DND-41 (cell line): ENCODE measurements around the gene MTARC1.

Experiments used
- ATAC-seq: fragments of 200-7000 bp; cut with Tn5 transposase; 3 replicates; pipeline ENCODE4 v1.9.1; 2021; ENCODE audit warnings: low read depth; ENCODE audit not compliant: insufficient read depth
- DNase-seq: peaks from one replicate; pipeline ENCODE4 v3.0.0-alpha.2; 2020
- H2AFZ ChIP-seq: 2 replicates; pipeline ENCODE4 v1.6.0; 2012; ENCODE audit warnings: low read depth, low read length
- H3K27ac ChIP-seq: 2 replicates; pipeline ENCODE4 v1.5.1; 2012; ENCODE audit warnings: low read length, inconsistent platforms
- H3K27me3 ChIP-seq: fragments of 200-600 bp; sonication (generic); 2 replicates; pipeline ENCODE4 v1.6.0; 2012; ENCODE audit warnings: low read length, mild to moderate bottlenecking, inconsistent platforms; ENCODE audit not compliant: insufficient read depth, poor library complexity
- H3K36me3 ChIP-seq: 2 replicates; pipeline ENCODE4 v1.5.1; 2012; ENCODE audit warnings: low read length, inconsistent platforms; ENCODE audit not compliant: insufficient read depth
- H3K4me1 ChIP-seq: 2 replicates; pipeline ENCODE4 v1.5.1; 2012; ENCODE audit warnings: mild to moderate bottlenecking, low read length; ENCODE audit not compliant: insufficient read depth
- H3K4me2 ChIP-seq: 2 replicates; pipeline ENCODE4 v1.6.0; 2012; ENCODE audit warnings: mild to moderate bottlenecking, moderate library complexity, low read length, inconsistent platforms; ENCODE audit not compliant: insufficient read depth
- H3K4me3 ChIP-seq, 2 experiments: fragments of 200-600 bp in 1 of 2; shearing (Covaris generic) in 1 of 2; 2 replicates each; pipeline ENCODE4 v1.5.1; 2012 to 2016; ENCODE audit warnings: inconsistent platforms in 2 of 2, low read length in 2 of 2, mild to moderate bottlenecking in 2 of 2, low read depth in 1 of 2, moderate library complexity in 1 of 2
- H3K79me2 ChIP-seq: 2 replicates; pipeline ENCODE4 v1.6.0; 2012; ENCODE audit warnings: low read length, inconsistent platforms; ENCODE audit not compliant: insufficient read depth
- H3K9ac ChIP-seq: 2 replicates; pipeline ENCODE4 v1.6.0; 2012; ENCODE audit warnings: low read depth, mild to moderate bottlenecking, inconsistent platforms, low read length, moderate library complexity
- H3K9me3 ChIP-seq: 2 replicates; pipeline ENCODE4 v1.5.1; 2012; ENCODE audit warnings: low read length, moderate library complexity, mild to moderate bottlenecking, inconsistent platforms; ENCODE audit not compliant: insufficient read depth, severe bottlenecking
- H4K20me1 ChIP-seq: 2 replicates; pipeline ENCODE4 v1.6.0; 2012; ENCODE audit warnings: low read length; ENCODE audit not compliant: insufficient read depth
- EZH2 ChIP-seq: IDR thresholded peaks from 3 replicates; pipeline ENCODE4 v1.6.1; 2012; ENCODE audit warnings: borderline replicate concordance, low read depth, mild to moderate bottlenecking, moderate library complexity, low read length, inconsistent platforms; ENCODE audit not compliant: severe bottlenecking
- TF ChIP-seq, protein P1 (sequence below): IDR thresholded peaks from 2 replicates; pipeline ENCODE4 v1.5.1; 2012; ENCODE audit warnings: borderline replicate concordance, low read length, moderate library complexity, mild to moderate bottlenecking; ENCODE audit not compliant: poor library complexity, severe bottlenecking; ENCODE audit errors: extremely low read depth

Gene MTARC1

GRCh38 chr1:220775240-220775853 lies 11.4 kb upstream of the MTARC1 start:
- ATAC-seq (no peak), DNase-seq (peak; percentile 17)
- Histone ChIP-seq H3K27me3 (no peaks in the 10 kb centered on the region), H3K9me3 (no peaks in the 10 kb centered on the region), H3K36me3 (no peaks in the 10 kb centered on the region), H3K4me3 (no peak overlapping the region), H3K27ac (no peak overlapping the region), H2AFZ (no peak overlapping the region), H3K9ac (no peak overlapping the region), H4K20me1 (no peaks in the 10 kb centered on the region), H3K4me1 (no peaks in the 10 kb centered on the region), H3K4me2 (no peak overlapping the region), H3K79me2 (no peaks in the 10 kb centered on the region)
- no peak for TF ChIP-seq EZH2
- TF ChIP-seq, protein P1, sequence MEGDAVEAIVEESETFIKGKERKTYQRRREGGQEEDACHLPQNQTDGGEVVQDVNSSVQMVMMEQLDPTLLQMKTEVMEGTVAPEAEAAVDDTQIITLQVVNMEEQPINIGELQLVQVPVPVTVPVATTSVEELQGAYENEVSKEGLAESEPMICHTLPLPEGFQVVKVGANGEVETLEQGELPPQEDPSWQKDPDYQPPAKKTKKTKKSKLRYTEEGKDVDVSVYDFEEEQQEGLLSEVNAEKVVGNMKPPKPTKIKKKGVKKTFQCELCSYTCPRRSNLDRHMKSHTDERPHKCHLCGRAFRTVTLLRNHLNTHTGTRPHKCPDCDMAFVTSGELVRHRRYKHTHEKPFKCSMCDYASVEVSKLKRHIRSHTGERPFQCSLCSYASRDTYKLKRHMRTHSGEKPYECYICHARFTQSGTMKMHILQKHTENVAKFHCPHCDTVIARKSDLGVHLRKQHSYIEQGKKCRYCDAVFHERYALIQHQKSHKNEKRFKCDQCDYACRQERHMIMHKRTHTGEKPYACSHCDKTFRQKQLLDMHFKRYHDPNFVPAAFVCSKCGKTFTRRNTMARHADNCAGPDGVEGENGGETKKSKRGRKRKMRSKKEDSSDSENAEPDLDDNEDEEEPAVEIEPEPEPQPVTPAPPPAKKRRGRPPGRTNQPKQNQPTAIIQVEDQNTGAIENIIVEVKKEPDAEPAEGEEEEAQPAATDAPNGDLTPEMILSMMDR, result peak; percentile 79

GRCh38 chr1:220776254-220776653 lies 10.5 kb upstream of the MTARC1 start:
- Histone ChIP-seq H2AFZ (no peak overlapping the region; the same call in 1 of the 2 replicates), H3K9me3 (no peaks in the 10 kb centered on the region), H3K4me3 (no peak overlapping the region), H3K79me2 (no peaks in the 10 kb centered on the region), H4K20me1 (no peaks in the 10 kb centered on the region), H3K4me2 (no peak overlapping the region), H3K4me1 (no peaks in the 10 kb centered on the region), H3K36me3 (no peaks in the 10 kb centered on the region), H3K27me3 (no peaks in the 10 kb centered on the region), H3K9ac (no peak overlapping the region), H3K27ac (no peak overlapping the region)
- DNase-seq (no peak), ATAC-seq (no peak)
- TF ChIP-seq EZH2, result no peak
- TF ChIP-seq, protein P1, result no peak

DNA sequence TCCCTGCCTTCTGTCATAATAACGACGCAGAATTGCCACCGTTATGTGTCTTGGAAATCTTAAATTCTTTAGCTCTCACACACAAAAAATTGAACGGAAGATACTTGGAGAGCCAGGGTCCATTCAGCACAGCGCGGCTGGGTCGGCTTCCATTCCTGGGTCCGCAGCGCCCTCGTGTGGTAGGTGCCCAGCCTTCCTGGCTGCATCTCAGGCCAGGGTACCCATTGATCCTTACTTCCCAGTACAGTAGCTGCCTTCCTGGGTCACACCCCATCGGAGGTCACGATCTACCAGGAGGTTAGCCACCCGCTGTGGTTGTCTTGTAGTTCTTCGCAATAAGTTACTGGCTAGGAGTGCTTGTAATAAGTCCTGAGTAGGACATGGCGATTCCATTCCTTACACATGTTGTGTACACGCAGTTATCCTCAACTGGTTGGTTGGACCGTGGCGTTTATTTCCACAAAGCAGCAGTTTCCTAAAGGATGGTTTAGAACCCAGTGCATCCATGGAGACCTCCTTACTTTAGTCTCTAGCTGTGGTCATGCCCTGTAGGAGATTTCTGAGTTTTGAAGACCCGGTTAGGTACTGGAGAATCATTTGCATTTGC lies 9.9 kb upstream of the MTARC1 start:
- H3K4me1 ChIP-seq, result no peaks in the 10 kb centered on the region
- no peaks in the 10 kb centered on the region for H3K9me3 ChIP-seq
- H3K36me3 ChIP-seq, result no peaks in the 10 kb centered on the region
- no peak overlapping the region for H3K4me2 ChIP-seq
- ATAC-seq (peak; percentile 75), DNase-seq (peak; percentile 39)
- no peaks in the 10 kb centered on the region for H4K20me1 ChIP-seq
- no peaks in the 10 kb centered on the region for H3K27me3 ChIP-seq
- no peak overlapping the region for H2AFZ ChIP-seq
- TF ChIP-seq, protein P1, result peak; percentile 60
- no peak for TF ChIP-seq EZH2
- no peak overlapping the region for H3K27ac ChIP-seq
- H3K79me2 ChIP-seq, result no peaks in the 10 kb centered on the region
- H3K9ac ChIP-seq, result no peak overlapping the region
- H3K4me3 ChIP-seq, result no peak overlapping the region
